Colonic mucosa (tissue), 4 donors: ENCODE measurements around the gene FNDC3A. TPM values are rescaled to one million over a fixed set of nuclear protein-coding genes. Genes with fewer than 3 reads are reported as not detected.

Experiments used
- DNase-seq: peaks from one replicate; pipeline ENCODE4 v3.0.0-alpha.2; 2020
- H3K27ac ChIP-seq: fragments of 200-600 bp; one replicate; pipeline ENCODE4 v1.8.0; 2021
- H3K27me3 ChIP-seq: fragments of 200-600 bp; one replicate; pipeline ENCODE4 v1.8.0; 2021
- H3K36me3 ChIP-seq: fragments of 200-600 bp; one replicate; pipeline ENCODE4 v1.8.0; 2021
- H3K4me1 ChIP-seq: fragments of 200-600 bp; one replicate; pipeline ENCODE4 v1.8.0; 2021; ENCODE audit warnings: mild to moderate bottlenecking
- H3K4me3 ChIP-seq: fragments of 200-600 bp; one replicate; pipeline ENCODE4 v1.8.0; 2021
- H3K9ac ChIP-seq, 2 donors: one replicate each; pipeline ENCODE4 v1.7.0; 2013; ENCODE audit warnings: control low read depth in 2 of 2, low read depth in 2 of 2, low read length in 2 of 2
- H3K9me3 ChIP-seq: fragments of 200-600 bp; one replicate; pipeline ENCODE4 v1.8.0; 2021
- CTCF ChIP-seq: fragments of 200-600 bp; IDR thresholded peaks from one replicate; pipeline ENCODE4 v1.8.0; 2022; ENCODE audit warnings: antibody characterized with exemption, mild to moderate bottlenecking
- intact Hi-C: fragments of 100-400 bp; cut with DNase I; formaldehyde crosslinking; loops from one replicate; pipeline ENCODE4 v1.14.1; 2022
- total RNA-seq, 2 donors: library from RNA; stranded (reverse); fragmentation: NEBNext Ultra II Directional in 1 of 2; extraction: Animal tissue kit (Norgen Biotek cat#: 25700) in 1 of 2; gene quantifications; one replicate each; pipeline ENCODE4 v1.2.1, GENCODE V29; 2021
- donor health status: healthy.
- donor health status: DM: no; HTN: no; CAD: no.
- donor health status: DM: no; HTN: no; CAD: no.

The FNDC3A gene
- total RNA-seq, 2 donors from 2014 or later, result 33.9 to 55.3 TPM

- peak overlapping the region; percentile 35 for H3K4me3 ChIP-seq
- no peak for TF ChIP-seq CTCF
- intact Hi-C loops, result no loop called here
- H3K9me3 ChIP-seq, result no peaks in the 10 kb centered on the region
- H3K27me3 ChIP-seq, result peaks cover 33% of the 10 kb centered on the region
- H3K9ac ChIP-seq, result no peak overlapping the region
- H3K4me1 ChIP-seq, result no peaks in the 10 kb centered on the region
- DNase-seq, result no peak
- no peaks in the 10 kb centered on the region for H3K36me3 ChIP-seq
- no peak overlapping the region for H3K27ac ChIP-seq
Observed at GRCh38 chr13:49219647-49220035, 243.9 kb downstream of the FNDC3A start.

GRCh38 chr13:49220036-49220855 lies 244.5 kb downstream of the FNDC3A start, which contains the start of gene MLNR:
Gene MLNR (plus strand): TSS chr13:49220338. CDS start chr13:49220338, 0 bp downstream.
- intact Hi-C loops, result no loop called here
- Histone ChIP-seq H3K36me3 (no peaks in the 10 kb centered on the region), H3K9ac (no peak within 1 kb of the TSS), H3K4me3 (peak within 1 kb of the TSS; percentile 35), H3K27ac (no peak within 1 kb of the TSS), H3K27me3 (peaks cover 33% of the 10 kb centered on the region), H3K4me1 (no peaks in the 10 kb centered on the region), H3K9me3 (no peaks in the 10 kb centered on the region)
- no peak for TF ChIP-seq CTCF
- peak; percentile 44 for DNase-seq

DNA sequence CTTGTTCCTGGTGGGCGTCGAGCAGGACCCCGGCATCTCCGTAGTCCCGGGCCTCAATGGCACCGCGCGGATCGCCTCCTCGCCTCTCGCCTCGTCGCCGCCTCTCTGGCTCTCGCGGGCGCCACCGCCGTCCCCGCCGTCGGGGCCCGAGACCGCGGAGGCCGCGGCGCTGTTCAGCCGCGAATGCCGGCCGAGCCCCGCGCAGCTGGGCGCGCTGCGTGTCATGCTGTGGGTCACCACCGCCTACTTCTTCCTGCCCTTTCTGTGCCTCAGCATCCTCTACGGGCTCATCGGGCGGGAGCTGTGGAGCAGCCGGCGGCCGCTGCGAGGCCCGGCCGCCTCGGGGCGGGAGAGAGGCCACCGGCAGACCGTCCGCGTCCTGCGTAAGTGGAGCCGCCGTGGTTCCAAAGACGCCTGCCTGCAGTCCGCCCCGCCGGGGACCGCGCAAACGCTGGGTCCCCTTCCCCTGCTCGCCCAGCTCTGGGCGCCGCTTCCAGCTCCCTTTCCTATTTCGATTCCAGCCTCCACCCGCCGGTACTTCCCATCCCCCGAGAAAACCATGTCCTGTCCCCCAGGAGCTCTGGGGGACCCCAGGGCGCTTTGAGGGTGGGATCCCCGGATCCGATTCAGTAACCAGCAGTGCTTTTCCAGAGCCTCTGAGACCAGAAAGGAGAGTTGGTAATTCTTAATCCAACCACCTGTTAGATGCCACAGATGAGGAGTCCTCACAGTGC lies 245.3 kb downstream of the FNDC3A start:
- no peak for DNase-seq

DNA sequence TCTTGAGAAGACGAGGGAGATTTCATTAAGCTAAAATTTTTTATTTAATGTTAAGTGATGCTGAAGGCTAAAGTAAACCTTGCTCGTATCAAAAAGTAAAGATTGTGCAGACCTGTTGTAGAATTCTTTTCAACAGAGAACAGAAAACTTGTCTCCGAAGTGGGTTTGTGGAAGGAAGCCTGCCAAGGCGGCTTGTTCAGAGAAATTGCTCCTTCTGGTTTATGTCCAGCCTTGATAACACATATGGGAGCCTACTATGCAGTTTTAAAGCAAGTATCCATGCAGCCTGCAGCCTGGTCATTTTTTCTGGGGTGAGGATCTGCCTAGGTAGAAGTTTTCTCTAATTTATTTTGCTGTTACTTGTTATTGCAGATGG lies 245.9 kb downstream of the FNDC3A start:
- H3K27ac ChIP-seq, result no peak overlapping the region
- DNase-seq, result no peak
- intact Hi-C loops, result no loop called here
- no peak for TF ChIP-seq CTCF
- H3K4me1 ChIP-seq, result no peaks in the 10 kb centered on the region
- H3K9ac ChIP-seq, result no peak overlapping the region
- H3K9me3 ChIP-seq, result no peaks in the 10 kb centered on the region
- H3K4me3 ChIP-seq, result no peak overlapping the region
- no peaks in the 10 kb centered on the region for H3K36me3 ChIP-seq
- H3K27me3 ChIP-seq, result peaks cover 33% of the 10 kb centered on the region

More for the DNA sequence above, 245.3 kb downstream of the FNDC3A start:
- TF ChIP-seq CTCF, result no peak
- no peaks in the 10 kb centered on the region for H3K9me3 ChIP-seq
- no peaks in the 10 kb centered on the region for H3K4me1 ChIP-seq
- intact Hi-C loops, result no loop called here
- H3K27me3 ChIP-seq, result peaks cover 33% of the 10 kb centered on the region
- no peak overlapping the region for H3K27ac ChIP-seq
- no peaks in the 10 kb centered on the region for H3K36me3 ChIP-seq
- H3K9ac ChIP-seq, result no peak overlapping the region
- peak overlapping the region; percentile 35 for H3K4me3 ChIP-seq

DNA sequence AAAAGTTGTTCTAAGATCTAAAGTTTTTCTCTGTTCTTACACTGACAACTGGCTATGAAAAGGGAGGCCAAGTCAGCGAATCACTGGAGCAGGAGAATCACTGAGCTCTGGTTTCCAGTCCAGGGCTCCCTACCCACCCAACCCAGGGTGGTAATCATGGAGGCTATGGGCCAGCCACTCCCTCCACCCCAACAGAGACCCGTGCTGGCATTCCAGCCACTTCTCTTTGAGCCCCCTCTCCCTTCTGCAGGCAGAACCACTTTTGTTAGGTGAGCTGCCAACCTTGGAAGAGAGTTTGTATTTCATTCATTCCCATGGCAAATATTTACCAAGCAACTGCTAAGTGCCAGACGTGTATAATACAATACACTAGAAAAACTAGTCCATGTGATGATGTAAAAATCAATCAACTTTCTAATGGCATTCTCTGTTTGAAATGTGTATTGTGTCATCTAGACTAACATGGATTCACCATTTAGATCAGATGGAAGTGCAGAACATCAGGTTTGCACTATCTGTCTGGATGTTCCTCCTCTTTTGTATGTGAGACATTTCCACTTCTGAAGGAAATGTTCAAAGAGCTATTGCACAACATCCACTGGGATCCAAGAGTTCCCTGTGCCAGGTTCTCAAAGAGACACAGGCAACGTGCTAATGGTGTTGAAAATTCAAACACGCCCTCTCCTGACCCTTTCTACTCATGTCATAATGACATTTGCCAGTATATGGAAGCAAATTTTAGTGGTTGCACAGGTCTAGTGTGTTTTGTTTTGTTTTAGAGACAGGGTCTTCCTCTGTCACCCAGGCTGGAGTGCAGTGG lies 249.7 kb downstream of the FNDC3A start:
- DNase-seq, result no peak
- Histone ChIP-seq H3K9me3 (no peaks in the 10 kb centered on the region), H3K4me1 (no peaks in the 10 kb centered on the region), H3K4me3 (no peak overlapping the region), H3K9ac (no peak overlapping the region), H3K36me3 (no peaks in the 10 kb centered on the region), H3K27ac (no peak overlapping the region), H3K27me3 (peaks cover 20% of the 10 kb centered on the region)
- intact Hi-C loops, result no loop called here
- no peak for TF ChIP-seq CTCF
